A172 (cell line): ENCODE data around the gene CLIP4. TPM values are rescaled to one million over a fixed set of nuclear protein-coding genes. Genes with fewer than 3 reads are reported as not detected.

ENCODE experiments used
- total RNA-seq: library from RNA; depleted of rRNA; stranded (reverse); fragments of >200 nt; shearing (Covaris generic); gene quantifications from 2 replicates; pipeline ENCODE4 v1.2.3, GENCODE V29; 2014; rRNA removed

CLIP4 gene
- total RNA-seq, 1 experiment from 2014 or later, result 26.9 TPM

Other genes with a start within 250 kb of the CLIP4 start
- gene TRMT61B, start 245.1 kb upstream of the CLIP4 start, total RNA-seq, result 17.6 and 26.9 TPM in 2 replicates
- gene WDR43, start 220.7 kb upstream of the CLIP4 start, total RNA-seq, result 90.2 and 106 TPM in 2 replicates
- gene TOGARAM2, start 134.1 kb upstream of the CLIP4 start, total RNA-seq, result 0.69 and 1.9 TPM in 2 replicates
- not detected in 2 replicates for gene PCARE, start 40.9 kb upstream of the CLIP4 start, total RNA-seq